Gastrocnemius medialis (tissue), 4 donors: ENCODE results near the gene MARK2. TPM values are rescaled to one million over a fixed set of nuclear protein-coding genes. Genes with fewer than 3 reads are reported as not detected.

Experiments used
- ATAC-seq, 2 donors: fragments of 150-250 bp; one replicate each; pipeline ENCODE4 v1.9.1; 2016
- DNase-seq, 2 donors: peaks; one replicate each; pipeline ENCODE4 v3.0.0-alpha.2; 2019
- H3K27ac ChIP-seq, 4 donors: fragments of 200-600 bp; sonication (generic); 1 replicate in 1 of 4; 2 replicates in 3 of 4; pipeline ENCODE4 v1.5.1; 2016 to 2018; ENCODE audit warnings: mild to moderate bottlenecking in 2 of 4, moderate library complexity in 1 of 4
- H3K27me3 ChIP-seq, 3 donors: fragments of 200-600 bp; sonication (generic) in 2 of 3; 1 replicate in 1 of 3; 2 replicates in 2 of 3; pipeline versions ENCODE4 v1.5.1 to v1.6.0; 2016 to 2019; ENCODE audit warnings: mild to moderate bottlenecking in 1 of 3, moderate library complexity in 1 of 3
- H3K36me3 ChIP-seq, 2 donors: fragments of 200-600 bp; sonication (generic) in 1 of 2; one replicate each; pipeline ENCODE4 v1.5.1; 2017 to 2018
- H3K4me1 ChIP-seq, 2 donors: fragments of 200-600 bp; sonication (generic) in 1 of 2; one replicate each; pipeline ENCODE4 v1.5.1; 2016 to 2017; ENCODE audit warnings: mild to moderate bottlenecking in 2 of 2
- H3K4me3 ChIP-seq, 4 donors: fragments of 200-600 bp; sonication (generic) in 3 of 4; 1 replicate in 1 of 4; 2 replicates in 3 of 4; pipeline ENCODE4 v1.5.1; 2016 to 2019; ENCODE audit warnings: mild to moderate bottlenecking in 2 of 4
- H3K9me3 ChIP-seq, 3 donors: fragments of 200-600 bp; sonication (generic) in 2 of 3; 1 replicate in 1 of 3; 2 replicates in 2 of 3; pipeline ENCODE4 v1.5.1; 2016 to 2019
- POLR2A ChIP-seq, 2 donors: fragments of 450-650 bp; IDR thresholded peaks; one replicate each; pipeline ENCODE4 v1.6.1; 2017; ENCODE audit warnings: antibody characterized with exemption in 2 of 2, mild to moderate bottlenecking in 2 of 2, moderate library complexity in 2 of 2
- in situ Hi-C, 4 donors: fragments of 200-750 bp; cut with MboI; loops; one replicate each; pipeline versions ENCODE4 v1.15.0 to v1.8.0; 2017; ENCODE audit warnings: low sequenced_read_pairs in 4 of 4
- intact Hi-C: fragments of 100-400 bp; cut with DNase I; formaldehyde crosslinking; loops from one replicate; pipeline ENCODE4 v1.15.1; 2023; ENCODE audit warnings: low total_unique reads
- total RNA-seq, 4 donors: library from RNA; depleted of rRNA; stranded (reverse); fragments of >200 nt; gene quantifications; one replicate each; pipeline versions ENCODE4 v1.1.0 to v1.2.3, GENCODE V29; 2016
- TF ChIP-seq, protein P1 (sequence below), 5 experiments: fragments of 450-650 bp in 3 of 5; fragments of 200-600 bp in 2 of 5; sonication (generic) in 2 of 5; IDR thresholded peaks in 4 of 5; conservative IDR thresholded peaks in 1 of 5; 1 replicate in 4 of 5; 2 replicates in 1 of 5; pipeline ENCODE4 v1.5.1; 2016 to 2019; ENCODE audit warnings: antibody characterized with exemption in 5 of 5, mild to moderate bottlenecking in 3 of 5, moderate library complexity in 3 of 5

The MARK2 gene
- total RNA-seq, 4 donors from 2014 or later, result 17.8 to 37.2 (median 30.3) TPM

DNA sequence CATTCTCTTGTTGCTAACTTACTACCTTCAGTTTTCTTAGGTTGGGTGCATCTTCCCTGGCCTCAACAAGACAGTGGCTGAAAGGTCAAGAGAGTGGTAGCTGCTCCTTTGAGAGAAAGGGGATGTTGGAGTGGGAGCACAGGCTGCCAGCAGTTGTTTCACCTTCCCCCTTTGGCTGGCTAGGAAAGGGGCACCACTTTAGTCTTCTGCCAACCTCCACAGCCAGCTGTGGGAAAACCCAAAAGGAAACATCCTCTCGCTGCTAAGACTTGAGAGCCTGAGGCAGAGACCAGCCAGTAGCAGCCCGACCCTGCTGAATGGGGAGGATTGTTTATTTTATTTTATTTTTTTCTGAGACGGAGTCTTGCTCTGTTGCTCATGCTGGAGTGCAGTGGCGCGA lies 34.4 kb downstream of the MARK2 start:
- peaks cover 46 to 51% of the 10 kb centered on the region in 2 donors for H3K4me1 ChIP-seq
- intact Hi-C loops, result loop anchor here (2.0 to 10.0 kb wide), 3 partner anchors 44 to 109 kb away; partner anchors contain the start of genes RCOR2 and ZFTA

DNA sequence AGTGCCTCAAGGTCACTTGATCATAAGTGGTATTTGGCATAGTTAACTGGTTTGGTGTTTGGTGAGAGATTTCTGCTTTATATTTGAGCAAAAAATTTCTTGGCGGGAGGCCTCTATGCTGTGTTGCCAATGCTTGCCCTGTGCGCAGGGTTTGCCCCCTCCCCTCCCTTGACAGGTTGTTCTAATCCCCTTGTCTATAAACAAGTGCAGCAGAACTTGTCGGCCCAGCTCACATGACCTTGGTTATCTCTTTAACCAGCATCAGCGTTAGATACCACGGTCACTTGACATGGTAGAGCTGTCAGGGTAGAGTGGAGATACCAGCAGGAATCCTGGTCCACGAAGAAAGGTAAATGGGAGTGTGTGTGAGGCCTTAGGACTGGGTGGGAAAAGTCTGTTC lies 35.6 kb downstream of the MARK2 start:
- Histone ChIP-seq H3K36me3 (peaks cover 0 to 5% of the 10 kb centered on the region in 2 donors), H3K4me1 (peaks cover 38 to 45% of the 10 kb centered on the region in 2 donors), H3K27ac (peak overlapping the region in 3 of 4 donors; percentile 8 to 86 (median 80)), H3K4me3 (no peak overlapping the region), H3K9me3 (no peaks in the 10 kb centered on the region), H3K27me3 (no peaks in the 10 kb centered on the region)
- TF ChIP-seq, protein P1, sequence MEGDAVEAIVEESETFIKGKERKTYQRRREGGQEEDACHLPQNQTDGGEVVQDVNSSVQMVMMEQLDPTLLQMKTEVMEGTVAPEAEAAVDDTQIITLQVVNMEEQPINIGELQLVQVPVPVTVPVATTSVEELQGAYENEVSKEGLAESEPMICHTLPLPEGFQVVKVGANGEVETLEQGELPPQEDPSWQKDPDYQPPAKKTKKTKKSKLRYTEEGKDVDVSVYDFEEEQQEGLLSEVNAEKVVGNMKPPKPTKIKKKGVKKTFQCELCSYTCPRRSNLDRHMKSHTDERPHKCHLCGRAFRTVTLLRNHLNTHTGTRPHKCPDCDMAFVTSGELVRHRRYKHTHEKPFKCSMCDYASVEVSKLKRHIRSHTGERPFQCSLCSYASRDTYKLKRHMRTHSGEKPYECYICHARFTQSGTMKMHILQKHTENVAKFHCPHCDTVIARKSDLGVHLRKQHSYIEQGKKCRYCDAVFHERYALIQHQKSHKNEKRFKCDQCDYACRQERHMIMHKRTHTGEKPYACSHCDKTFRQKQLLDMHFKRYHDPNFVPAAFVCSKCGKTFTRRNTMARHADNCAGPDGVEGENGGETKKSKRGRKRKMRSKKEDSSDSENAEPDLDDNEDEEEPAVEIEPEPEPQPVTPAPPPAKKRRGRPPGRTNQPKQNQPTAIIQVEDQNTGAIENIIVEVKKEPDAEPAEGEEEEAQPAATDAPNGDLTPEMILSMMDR (IDR thresholded peaks at IDR 0.05 in 4 of 5, conservative IDR thresholded peaks at IDR 0.05 in 1 of 5), result no peak
- TF ChIP-seq POLR2A (IDR thresholded peaks at IDR 0.05), result no peak
- DNase-seq (no peak), ATAC-seq (no peak)
- intact Hi-C loops (loop anchor here (5.0 to 10.0 kb wide), 2 partner anchors 43 to 110 kb away; partner anchors contain the start of genes RCOR2 and ZFTA), in situ Hi-C loops (no loop called here)

More for the DNA sequence above, 34.4 kb downstream of the MARK2 start:
- ATAC-seq, result no peak
- Histone ChIP-seq H3K27me3 (no peaks in the 10 kb centered on the region), H3K9me3 (no peaks in the 10 kb centered on the region), H3K4me3 (no peak overlapping the region), H3K27ac (peak overlapping the region; percentile 71 to 86 (median 79)), H3K36me3 (peaks cover 0 to 5% of the 10 kb centered on the region in 2 donors)
- TF ChIP-seq POLR2A (IDR thresholded peaks at IDR 0.05), result no peak
- TF ChIP-seq, protein P1 (IDR thresholded peaks at IDR 0.05 in 4 of 5, conservative IDR thresholded peaks at IDR 0.05 in 1 of 5), result no peak
- in situ Hi-C loops, result no loop called here
- no peak for DNase-seq

DNA sequence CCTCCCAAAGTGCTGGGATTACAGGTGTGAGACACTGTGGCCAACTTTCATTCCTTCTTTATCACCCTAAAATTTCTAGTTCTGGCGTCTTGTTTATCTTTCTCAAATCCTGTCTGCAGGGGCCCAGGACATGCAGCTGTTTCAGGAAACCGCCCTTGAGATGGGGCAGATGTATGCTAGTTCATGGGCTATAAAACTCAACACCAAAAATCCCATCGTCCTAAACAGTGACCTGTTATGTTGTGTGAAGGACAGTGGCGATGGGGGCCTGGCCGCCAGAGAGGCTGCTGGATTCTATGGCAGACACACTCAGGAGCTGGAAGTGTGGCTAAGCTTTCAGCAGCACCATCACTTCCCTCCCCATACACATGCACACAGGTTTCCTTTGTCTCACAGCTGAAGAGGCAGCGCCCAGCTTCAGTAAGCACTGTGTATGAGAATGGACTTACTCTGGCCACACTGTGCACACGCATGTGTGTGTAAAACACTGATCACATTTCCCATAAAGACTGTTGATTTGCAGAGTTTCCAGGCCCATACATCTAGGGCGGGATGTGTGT lies 36.7 kb downstream of the MARK2 start:
- in situ Hi-C loops, result no loop called here
- H3K27ac ChIP-seq, result no peak overlapping the region

DNA sequence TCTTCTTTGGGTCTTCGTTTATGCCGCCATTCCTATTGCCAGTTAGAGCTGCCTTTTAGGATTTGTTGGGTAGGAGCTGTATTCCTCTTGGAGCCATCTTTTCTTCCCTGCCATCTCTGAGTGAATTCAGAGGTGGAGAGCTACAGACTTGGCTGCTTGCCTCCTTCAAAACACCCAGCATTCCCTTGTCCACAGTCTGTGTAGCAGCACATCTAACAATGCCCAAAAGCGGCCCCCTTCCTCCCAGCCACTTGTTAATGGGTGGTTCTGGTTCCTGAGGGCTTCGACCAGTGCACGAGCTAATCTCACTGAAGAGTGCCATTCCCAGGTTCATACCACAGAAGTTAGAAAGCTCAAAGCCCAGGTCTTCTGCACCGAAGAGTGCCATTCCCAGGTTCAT lies 37.7 kb downstream of the MARK2 start:
- Histone ChIP-seq H3K9me3 (no peaks in the 10 kb centered on the region), H3K27ac (no peak overlapping the region), H3K4me3 (no peak overlapping the region), H3K36me3 (peaks cover 0 to 5% of the 10 kb centered on the region in 2 donors), H3K27me3 (no peaks in the 10 kb centered on the region), H3K4me1 (peaks cover 19 to 30% of the 10 kb centered on the region in 2 donors)
- in situ Hi-C loops, result no loop called here
- no peak for ATAC-seq
- DNase-seq, result no peak
- intact Hi-C loops, result loop anchor here (10.0 kb wide), 1 partner anchor 112 kb away; the partner anchor contains the start of gene ZFTA
- TF ChIP-seq, protein P1 (IDR thresholded peaks at IDR 0.05 in 4 of 5, conservative IDR thresholded peaks at IDR 0.05 in 1 of 5), result no peak
- TF ChIP-seq POLR2A (IDR thresholded peaks at IDR 0.05), result no peak

More for the DNA sequence above, 36.7 kb downstream of the MARK2 start:
- Histone ChIP-seq H3K4me1 (peaks cover 27 to 39% of the 10 kb centered on the region in 2 donors), H3K36me3 (peaks cover 0 to 5% of the 10 kb centered on the region in 2 donors), H3K27me3 (no peaks in the 10 kb centered on the region), H3K9me3 (no peaks in the 10 kb centered on the region), H3K4me3 (no peak overlapping the region)
- no peak for ATAC-seq
- no peak for DNase-seq
- intact Hi-C loops, result loop anchor here (10.0 kb wide), 1 partner anchor 111 kb away; the partner anchor contains the start of gene ZFTA
- TF ChIP-seq, protein P1 (IDR thresholded peaks at IDR 0.05 in 4 of 5, conservative IDR thresholded peaks at IDR 0.05 in 1 of 5), result no peak
- no peak for TF ChIP-seq POLR2A (IDR thresholded peaks at IDR 0.05)
